Stimulated activated CD4-positive, alpha-beta T cell treated with anti-CD3 and anti-CD28 coated beads, Interleukin-2, amount 100 ng/mL, for 24 hours (primary cell): Measurements from ENCODE around the gene PTH2.
"Not testable (repeated sequence)": the region's sequence is repeated elsewhere in the genome, so short reads cannot be mapped to it uniquely, and the experiment has no call there.

Experiments used
- DNase-seq, 2 donors: peaks; one replicate each; pipeline ENCODE4 v3.0.0-alpha.2; 2020

Gene PTH2

DNA sequence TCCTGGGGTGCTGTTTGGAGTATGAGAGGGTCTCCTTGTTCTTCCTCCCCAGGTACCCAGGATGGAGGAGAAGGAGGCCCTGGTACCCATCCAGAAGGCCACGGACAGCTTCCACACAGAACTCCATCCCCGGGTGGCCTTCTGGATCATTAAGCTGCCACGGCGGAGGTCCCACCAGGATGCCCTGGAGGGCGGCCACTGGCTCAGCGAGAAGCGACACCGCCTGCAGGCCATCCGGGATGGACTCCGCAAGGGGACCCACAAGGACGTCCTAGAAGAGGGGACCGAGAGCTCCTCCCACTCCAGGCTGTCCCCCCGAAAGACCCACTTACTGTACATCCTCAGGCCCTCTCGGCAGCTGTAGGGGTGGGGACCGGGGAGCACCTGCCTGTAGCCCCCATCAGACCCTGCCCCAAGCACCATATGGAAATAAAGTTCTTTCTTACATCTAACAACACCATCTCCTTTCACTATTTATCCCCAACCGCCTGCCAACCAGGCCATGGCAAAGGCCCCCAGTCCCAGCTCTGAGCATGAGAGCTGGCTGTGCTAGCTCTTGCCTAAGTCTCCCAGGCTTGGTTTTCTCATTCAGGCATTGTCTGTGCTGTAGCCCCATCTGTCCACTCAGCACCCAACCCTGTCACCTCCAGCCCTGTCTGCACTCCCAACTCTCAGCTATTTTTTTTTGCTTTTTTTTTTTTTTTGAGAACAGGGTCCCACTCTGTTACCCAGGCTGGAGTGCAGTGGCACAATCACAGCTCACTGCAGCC lies 48.4 kb downstream of the PTH2 start:
- no peak for DNase-seq

DNA sequence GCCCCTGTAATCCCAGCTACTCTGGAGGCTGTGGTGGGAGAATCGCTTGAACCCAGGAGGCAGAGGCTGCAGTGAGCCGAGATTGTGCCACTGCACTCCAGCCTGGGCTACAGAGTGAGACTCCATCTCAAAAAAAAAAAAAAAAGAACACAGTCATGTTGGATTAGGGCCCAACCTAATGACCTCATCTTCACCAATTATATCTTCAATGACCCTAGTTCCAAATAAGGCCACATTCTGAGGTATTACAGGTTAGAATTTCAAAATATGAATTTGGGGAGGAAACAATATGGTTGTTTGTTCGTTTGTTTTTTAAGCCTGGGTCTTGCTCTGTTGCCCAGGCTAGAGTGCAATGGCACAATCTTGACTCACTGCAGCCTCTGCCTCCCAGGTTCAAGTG lies 50.1 kb downstream of the PTH2 start:
- not testable (repeated sequence) for DNase-seq
